ENCODE results near the gene CILP2. TPM values are rescaled to one million over a fixed set of nuclear protein-coding genes. Genes with fewer than 3 reads are reported as not detected.

The CILP2 gene
- total RNA-seq (2022; extraction: Qiagen RNA extraction; ENCODE audit: low read depth): 0.08 to 0.31 TPM (median 0.20 TPM) in 5 replicates

DNA sequence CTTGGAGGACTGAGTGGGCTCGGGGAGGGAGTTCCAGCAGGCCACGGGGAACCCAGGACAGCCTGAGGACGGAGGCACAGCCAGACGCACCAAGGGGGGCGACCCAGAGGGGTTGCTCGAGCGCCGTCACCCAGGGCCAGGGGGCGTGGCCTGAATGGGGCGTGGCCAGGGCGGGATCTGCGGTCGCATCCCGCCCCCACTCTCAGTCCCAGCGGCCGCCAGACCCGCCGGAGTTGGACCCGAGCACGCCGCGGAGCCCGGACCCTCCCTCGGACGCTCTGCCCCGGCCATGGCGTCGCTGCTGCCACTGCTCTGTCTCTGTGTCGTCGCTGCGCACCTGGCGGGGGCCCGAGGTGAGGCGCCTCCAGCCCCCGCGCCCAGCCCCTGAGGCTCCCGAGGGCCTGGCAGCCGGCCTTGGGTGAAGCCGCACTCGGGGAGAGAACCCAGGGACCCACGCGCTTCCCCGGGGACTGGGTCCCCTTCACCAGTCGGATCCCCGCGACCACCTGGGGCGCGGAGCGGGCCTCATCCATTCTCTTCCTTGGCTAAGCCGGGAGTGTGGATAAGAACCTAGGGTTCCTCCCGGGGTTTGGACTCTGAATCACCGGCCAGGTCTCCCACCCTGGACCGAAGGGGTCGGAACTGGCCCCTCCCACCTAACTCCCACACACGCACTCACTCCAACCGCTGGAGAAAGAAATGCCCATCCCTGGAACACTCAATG, at the start of gene CILP2:
Gene CILP2 (plus strand): TSS at position 205 of the 724 bp plus-strand sequence. CDS start 85 bp downstream, at position 290.

GRCh38 chr19:19514881-19515641, 23.0 kb upstream of the CILP2 start, which contains the start of gene TSSK6:
Gene TSSK6 (minus strand): TSS chr19:19515548. CDS start chr19:19515427, 121 bp downstream.

DNA sequence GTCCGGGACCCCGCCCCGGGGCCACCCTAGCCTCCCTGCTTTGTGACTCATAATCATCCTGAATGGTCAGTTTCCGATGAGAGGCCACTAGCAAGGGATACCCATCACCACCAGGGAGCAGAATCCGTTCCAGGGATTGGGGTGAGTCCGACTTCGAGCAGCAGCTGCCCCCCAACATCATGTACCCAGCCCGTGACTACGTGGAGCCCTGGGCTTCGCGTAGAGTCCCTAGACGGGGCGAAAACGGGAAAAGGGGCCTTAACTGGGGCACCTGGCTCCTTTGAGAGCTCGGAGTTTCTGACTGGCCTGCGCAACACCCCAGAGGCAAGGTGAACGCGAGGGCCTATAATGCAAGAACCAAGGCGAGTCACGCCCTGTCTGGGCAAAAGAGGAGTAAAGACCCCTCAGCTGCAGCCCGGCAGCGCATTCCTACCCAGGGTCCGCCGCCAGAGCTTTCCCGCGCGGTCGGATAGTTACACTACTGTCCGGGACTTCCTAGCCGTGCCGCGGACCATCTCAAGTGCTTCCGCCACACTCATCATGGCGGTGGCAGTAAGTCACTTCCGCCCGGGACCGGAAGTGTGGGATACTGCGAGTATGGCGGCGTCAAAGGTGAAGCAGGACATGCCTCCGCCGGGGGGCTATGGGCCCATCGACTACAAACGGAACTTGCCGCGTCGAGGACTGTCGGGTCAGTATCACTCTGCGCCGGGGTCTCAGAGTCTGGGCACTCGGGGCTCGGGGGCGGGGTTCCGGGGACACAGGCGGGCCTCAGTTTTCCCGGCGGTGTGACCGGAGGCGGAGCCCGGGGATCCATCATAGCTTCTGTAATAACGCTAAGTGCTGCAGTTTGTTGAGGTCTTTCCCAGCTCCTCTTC, 22.2 kb upstream of the CILP2 start, which contains the start of gene NDUFA13:
Gene NDUFA13 (plus strand): TSS at position 584 of the 878 bp plus-strand sequence. CDS start 14 bp downstream, at position 598.

GRCh38 chr19:19528721-19529490, 9.2 kb upstream of the CILP2 start, which contains the start of gene YJEFN3:
Gene YJEFN3 (plus strand): TSS chr19:19528911. CDS start chr19:19528933, 22 bp downstream.

Other genes starting within 250 kb of the CILP2 start
- gene SUGP1, start 217.8 kb upstream of the CILP2 start, total RNA-seq (2022; extraction: Qiagen RNA extraction; ENCODE audit: low read depth): 21.5 to 25.6 TPM (median 23.6 TPM) in 5 replicates
- gene MAU2, start 217.4 kb upstream of the CILP2 start, total RNA-seq (2022; extraction: Qiagen RNA extraction; ENCODE audit: low read depth): 10.2 to 14.8 TPM (median 12.8 TPM) in 5 replicates
- gene GATAD2A, start 132.6 kb upstream of the CILP2 start, total RNA-seq (2022; extraction: Qiagen RNA extraction; ENCODE audit: low read depth): 39.2 to 50.1 TPM (median 46.6 TPM) in 5 replicates
- 0.86 to 1.8 TPM (median 1.7 TPM) in 5 replicates for gene TSSK6, start 22.7 kb upstream of the CILP2 start, total RNA-seq (2022; extraction: Qiagen RNA extraction; ENCODE audit: low read depth)
- 145 to 183 TPM (median 161 TPM) in 5 replicates for gene NDUFA13, start 22.0 kb upstream of the CILP2 start, total RNA-seq (2022; extraction: Qiagen RNA extraction; ENCODE audit: low read depth)
- gene YJEFN3, start 9.4 kb upstream of the CILP2 start, total RNA-seq (2022; extraction: Qiagen RNA extraction; ENCODE audit: low read depth): 2.2 to 3.8 TPM (median 3.1 TPM) in 5 replicates
- gene PBX4, start 80.4 kb downstream of the CILP2 start, total RNA-seq (2022; extraction: Qiagen RNA extraction; ENCODE audit: low read depth): 1.5 to 2.9 TPM (median 2.2 TPM) in 5 replicates
- 4.4 to 5.7 TPM (median 4.9 TPM) in 5 replicates for gene LPAR2, start 90.0 kb downstream of the CILP2 start, total RNA-seq (2022; extraction: Qiagen RNA extraction; ENCODE audit: low read depth)
- 4.5 to 7.1 TPM (median 6.1 TPM) in 5 replicates for gene GMIP, start 105.4 kb downstream of the CILP2 start, total RNA-seq (2022; extraction: Qiagen RNA extraction; ENCODE audit: low read depth)
- 22.5 to 34.4 TPM (median 32.4 TPM) in 5 replicates for gene ATP13A1, start 125.4 kb downstream of the CILP2 start, total RNA-seq (2022; extraction: Qiagen RNA extraction; ENCODE audit: low read depth)
- gene ZNF101, start 130.6 kb downstream of the CILP2 start, total RNA-seq (2022; extraction: Qiagen RNA extraction; ENCODE audit: low read depth): 2.2 to 6.6 TPM (median 4.7 TPM) in 5 replicates
- gene ZNF14, start 194.8 kb downstream of the CILP2 start, total RNA-seq (2022; extraction: Qiagen RNA extraction; ENCODE audit: low read depth): 1.7 to 2.6 TPM (median 2.1 TPM) in 5 replicates

All from A549 treated with GW870086 at 1 μM for 4 hours (cell line).